CD14-positive monocyte (primary cell): Measurements from ENCODE around the gene GNAT1. TPM values are rescaled to one million over a fixed set of nuclear protein-coding genes. Genes with fewer than 3 reads are reported as not detected.

Source experiments
- DNase-seq, 3 donors: peaks; one replicate each; pipeline ENCODE4 v3.0.0-alpha.2; 2011 to 2022
- H2AFZ ChIP-seq: 2 replicates; pipeline ENCODE4 v1.6.0; 2012; ENCODE audit warnings: mild to moderate bottlenecking, low read depth, low read length, inconsistent platforms; ENCODE audit not compliant: insufficient read depth, poor library complexity, severe bottlenecking
- H3K27ac ChIP-seq, 2 donors: 1 replicate in 1 of 2; 2 replicates in 1 of 2; pipeline ENCODE4 v1.5.1; 2012 to 2013; ENCODE audit warnings: low read length in 2 of 2, control low read depth in 1 of 2, inconsistent platforms in 1 of 2, low read depth in 1 of 2, mild to moderate bottlenecking in 1 of 2
- H3K27me3 ChIP-seq, 2 donors: one replicate each; pipeline versions ENCODE4 v1.6.0 to v1.6.1; 2011 to 2013; ENCODE audit warnings: low read length in 2 of 2; ENCODE audit not compliant: control insufficient read depth in 2 of 2, insufficient read depth in 2 of 2
- H3K36me3 ChIP-seq, 2 donors: replicated peaks in 1 of 2; 1 replicate in 1 of 2; 2 replicates in 1 of 2; pipeline versions ENCODE4 v1.5.1 to v1.6.1; 2012 to 2013; ENCODE audit warnings: low read length in 2 of 2, control low read depth in 1 of 2, inconsistent platforms in 1 of 2, mild to moderate bottlenecking in 1 of 2; ENCODE audit not compliant: insufficient read depth in 2 of 2, control insufficient read depth in 1 of 2
- H3K4me1 ChIP-seq, 2 donors: 1 replicate in 1 of 2; 2 replicates in 1 of 2; pipeline versions ENCODE4 v1.5.1 to v1.6.1; 2012 to 2013; ENCODE audit warnings: low read length in 2 of 2, control low read depth in 1 of 2, inconsistent platforms in 1 of 2, mild to moderate bottlenecking in 1 of 2, moderate library complexity in 1 of 2; ENCODE audit not compliant: insufficient read depth in 2 of 2, control insufficient read depth in 1 of 2
- H3K4me2 ChIP-seq: replicated peaks from 2 replicates; pipeline ENCODE3; 2012; ENCODE audit warnings: low read length, moderate library complexity, mild to moderate bottlenecking; ENCODE audit not compliant: poor library complexity, severe bottlenecking; ENCODE audit errors: extremely low read depth
- H3K4me3 ChIP-seq, 3 experiments: fragments of 200-600 bp in 1 of 3; sonication (generic) in 1 of 3; replicated peaks in 1 of 3; 1 replicate in 2 of 3; 2 replicates in 1 of 3; pipeline ENCODE4 v1.5.1; 2011 to 2013; ENCODE audit warnings: low read length in 3 of 3, mild to moderate bottlenecking in 3 of 3, control low read depth in 2 of 3, low read depth in 2 of 3, inconsistent platforms in 1 of 3, moderate library complexity in 1 of 3
- H3K79me2 ChIP-seq: 2 replicates; pipeline ENCODE4 v1.6.0; 2012; ENCODE audit warnings: mild to moderate bottlenecking, control low read depth, inconsistent platforms, low read length, moderate library complexity; ENCODE audit not compliant: insufficient read depth
- H3K9ac ChIP-seq: 2 replicates; pipeline ENCODE4 v1.6.0; 2017; ENCODE audit warnings: low read length, mild to moderate bottlenecking; ENCODE audit not compliant: insufficient read depth, poor library complexity, severe bottlenecking
- H3K9me3 ChIP-seq, 2 donors: replicated peaks in 1 of 2; 1 replicate in 1 of 2; 2 replicates in 1 of 2; pipeline versions ENCODE4 v1.5.1 to v1.6.1; 2012 to 2013; ENCODE audit warnings: low read length in 2 of 2, control low read depth in 1 of 2; ENCODE audit not compliant: control insufficient read depth in 1 of 2, insufficient read depth in 1 of 2
- H4K20me1 ChIP-seq: 2 replicates; pipeline ENCODE4 v1.6.0; 2012; ENCODE audit warnings: mild to moderate bottlenecking, low read length, control low read depth, moderate library complexity; ENCODE audit not compliant: insufficient read depth
- H3K27ac Mint-ChIP-seq, 7 donors: one replicate each; pipeline ENCODE4 v1.8.0; 2020; ENCODE audit warnings: mild to moderate bottlenecking in 7 of 7, mixed read lengths in 7 of 7, moderate library complexity in 6 of 7, inconsistent platforms in 2 of 7
- H3K27me3 Mint-ChIP-seq, 3 donors: one replicate each; pipeline ENCODE4 v1.8.0; 2021 to 2022; ENCODE audit warnings: low read depth in 3 of 3, mild to moderate bottlenecking in 3 of 3, mixed read lengths in 3 of 3, moderate library complexity in 3 of 3, inconsistent platforms in 1 of 3
- H3K36me3 Mint-ChIP-seq, 2 donors: one replicate each; pipeline ENCODE4 v1.8.0; 2020; ENCODE audit warnings: mixed read lengths in 2 of 2, inconsistent platforms in 1 of 2, mild to moderate bottlenecking in 1 of 2
- H3K4me1 Mint-ChIP-seq: one replicate; pipeline ENCODE4 v1.8.0; 2020; ENCODE audit warnings: mild to moderate bottlenecking, mixed read lengths
- H3K4me3 Mint-ChIP-seq, 2 donors: one replicate each; pipeline ENCODE4 v1.8.0; 2020; ENCODE audit warnings: mild to moderate bottlenecking in 2 of 2, mixed read lengths in 2 of 2, moderate library complexity in 1 of 2
- H3K9me3 Mint-ChIP-seq, 7 donors: one replicate each; pipeline ENCODE4 v1.8.0; 2020 to 2022; ENCODE audit warnings: mixed read lengths in 7 of 7, mild to moderate bottlenecking in 6 of 7, moderate library complexity in 6 of 7, inconsistent platforms in 2 of 7
- WGBS: methylation state at CpG from one replicate; pipeline ENCODE4 v1.1.5; 2013; ENCODE audit warnings: missing lambda C conversion rate; ENCODE audit not compliant: insufficient coverage; 5-methylcytosine and 5-hydroxymethylcytosine counted together
- intact Hi-C, 2 donors: fragments of 100-400 bp; cut with micrococcal nuclease; formaldehyde crosslinking; loops; one replicate each; pipeline versions ENCODE4 v1.15.0 to v1.15.1; 2023
- polyA plus RNA-seq, 3 donors: library from polyadenylated mRNA; depleted of rRNA in 1 of 3; unstranded in 2 of 3; stranded (reverse) in 1 of 3; fragments of 300-500 nt in 2 of 3; fragments of >200 nt in 1 of 3; fragmentation: Illumina TruSeq in 2 of 3; gene quantifications; 1 replicate in 2 of 3; 2 replicates in 1 of 3; pipeline ENCODE4 v1.2.3, GENCODE V29; 2012 to 2021
- TF ChIP-seq, protein P1 (sequence below): fragments of 200-600 bp; IDR thresholded peaks from one replicate; pipeline ENCODE4 v1.8.0; 2022; ENCODE audit warnings: antibody characterized with exemption, mild to moderate bottlenecking

GNAT1 gene
- polyA plus RNA-seq, 3 donors: not detected

DNA sequence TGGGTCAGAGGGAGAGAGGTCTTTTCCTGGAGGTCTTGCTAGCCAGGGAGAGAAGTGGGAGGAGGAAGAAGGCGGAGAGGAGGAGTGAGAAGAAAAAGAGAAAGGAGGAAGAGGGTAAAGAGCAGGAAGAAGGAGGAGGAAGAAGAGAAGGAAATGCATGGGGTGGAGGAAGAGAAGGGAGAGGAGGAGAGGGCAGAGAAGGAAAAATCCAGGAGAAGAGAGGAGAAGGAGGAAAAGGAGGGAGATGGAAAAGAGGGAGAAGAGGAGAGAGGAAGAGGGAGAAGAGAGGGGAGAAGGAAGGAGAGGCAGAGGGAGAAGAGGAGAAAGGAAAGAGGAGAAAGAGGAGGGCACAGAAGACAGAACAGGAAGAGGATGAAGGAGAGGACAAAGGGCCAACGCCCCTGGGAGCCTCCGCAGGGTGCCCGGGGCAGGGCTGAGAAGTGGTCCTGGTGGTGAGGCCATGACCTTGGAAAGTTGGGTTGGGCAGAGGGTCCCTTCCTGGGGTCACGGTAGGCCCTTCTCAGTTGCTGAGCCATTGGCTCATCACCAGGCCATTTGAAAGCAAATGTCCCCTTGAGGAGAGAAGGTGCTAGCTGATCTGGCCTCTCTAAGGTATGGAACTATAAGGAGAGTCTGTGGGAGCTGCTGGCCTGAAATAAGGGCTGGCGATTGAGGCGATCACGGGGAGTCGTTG lies 37.5 kb upstream of the GNAT1 start:
- Mint-ChIP-seq H3K36me3 (peaks cover 4 to 10% of the 10 kb centered on the region in 2 donors), H3K27me3 (peaks cover 44 to 56% (median 53%) of the 10 kb centered on the region in 3 donors), H3K9me3 (peaks cover 0 to 15% (median 6%) of the 10 kb centered on the region in 7 donors), H3K4me3 (peak overlapping the region; percentile 75 to 88), H3K27ac (peak overlapping the region in 3 of 7 donors; percentile 31 to 38 (median 35)), H3K4me1 (peaks cover 25% of the 10 kb centered on the region)
- Histone ChIP-seq H3K4me2 (peak overlapping the region; percentile 81), H3K36me3 (no peaks in the 10 kb centered on the region), H2AFZ (peak overlapping the region; percentile 68), H3K9me3 (peaks cover 0 to 16% of the 10 kb centered on the region in 2 donors), H3K4me1 (peaks cover 10 to 19% of the 10 kb centered on the region in 2 donors), H3K9ac (no peak overlapping the region), H3K4me3 (peak overlapping the region in 1 of 3 experiments; percentile 71), H4K20me1 (peaks cover 8% of the 10 kb centered on the region), H3K27me3 (peaks cover 19 to 47% of the 10 kb centered on the region in 2 donors), H3K27ac (no peak overlapping the region), H3K79me2 (no peaks in the 10 kb centered on the region)
- intact Hi-C loops: no loop called here
- 52% methylated on average over 9 of the region's 9 CpGs for WGBS
- no peak for DNase-seq
- TF ChIP-seq, protein P1, sequence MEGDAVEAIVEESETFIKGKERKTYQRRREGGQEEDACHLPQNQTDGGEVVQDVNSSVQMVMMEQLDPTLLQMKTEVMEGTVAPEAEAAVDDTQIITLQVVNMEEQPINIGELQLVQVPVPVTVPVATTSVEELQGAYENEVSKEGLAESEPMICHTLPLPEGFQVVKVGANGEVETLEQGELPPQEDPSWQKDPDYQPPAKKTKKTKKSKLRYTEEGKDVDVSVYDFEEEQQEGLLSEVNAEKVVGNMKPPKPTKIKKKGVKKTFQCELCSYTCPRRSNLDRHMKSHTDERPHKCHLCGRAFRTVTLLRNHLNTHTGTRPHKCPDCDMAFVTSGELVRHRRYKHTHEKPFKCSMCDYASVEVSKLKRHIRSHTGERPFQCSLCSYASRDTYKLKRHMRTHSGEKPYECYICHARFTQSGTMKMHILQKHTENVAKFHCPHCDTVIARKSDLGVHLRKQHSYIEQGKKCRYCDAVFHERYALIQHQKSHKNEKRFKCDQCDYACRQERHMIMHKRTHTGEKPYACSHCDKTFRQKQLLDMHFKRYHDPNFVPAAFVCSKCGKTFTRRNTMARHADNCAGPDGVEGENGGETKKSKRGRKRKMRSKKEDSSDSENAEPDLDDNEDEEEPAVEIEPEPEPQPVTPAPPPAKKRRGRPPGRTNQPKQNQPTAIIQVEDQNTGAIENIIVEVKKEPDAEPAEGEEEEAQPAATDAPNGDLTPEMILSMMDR: no peak

DNA sequence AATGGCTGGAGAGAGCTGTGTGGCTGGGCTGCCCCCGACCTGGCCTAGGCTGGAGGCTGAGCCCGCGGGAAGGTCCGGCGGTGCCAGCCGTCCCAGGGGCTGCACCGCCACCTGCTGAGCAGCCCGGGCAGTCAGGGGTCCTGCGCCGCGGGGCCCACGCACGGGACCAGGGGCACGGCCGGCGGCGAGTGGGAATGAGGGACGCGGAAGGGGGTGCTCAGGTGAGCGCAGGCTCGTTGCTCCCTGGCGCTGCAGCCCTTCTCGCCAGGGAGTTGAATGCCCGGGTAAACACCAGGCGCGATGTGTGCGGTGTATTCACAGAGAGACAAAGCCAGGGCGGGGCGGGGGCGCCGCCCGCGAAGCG lies 37.0 kb upstream of the GNAT1 start:
- H3K27me3 Mint-ChIP-seq: peaks cover 44 to 56% (median 53%) of the 10 kb centered on the region in 3 donors
- no peaks in the 10 kb centered on the region for H3K36me3 ChIP-seq
- intact Hi-C loops: no loop called here
- DNase-seq: no peak
- H3K27ac ChIP-seq: no peak overlapping the region
- H3K4me1 Mint-ChIP-seq: peaks cover 25% of the 10 kb centered on the region
- H3K4me3 ChIP-seq: peak overlapping the region; percentile 5 to 71 (median 9)
- H3K79me2 ChIP-seq: no peaks in the 10 kb centered on the region
- peak overlapping the region; percentile 75 to 88 for H3K4me3 Mint-ChIP-seq
- peak overlapping the region; percentile 81 for H3K4me2 ChIP-seq
- TF ChIP-seq, protein P1: peak; percentile 11
- H3K9me3 ChIP-seq: peaks cover 0 to 16% of the 10 kb centered on the region in 2 donors
- peak overlapping the region in 2 of 7 donors; percentile 31 to 35 for H3K27ac Mint-ChIP-seq
- no peak overlapping the region for H3K9ac ChIP-seq
- H3K27me3 ChIP-seq: peaks cover 19 to 49% of the 10 kb centered on the region in 2 donors
- peaks cover 10 to 19% of the 10 kb centered on the region in 2 donors for H3K4me1 ChIP-seq
- H2AFZ ChIP-seq: peak overlapping the region; percentile 68
- peaks cover 8% of the 10 kb centered on the region for H4K20me1 ChIP-seq
- under 1% methylated on average over 26 of the region's 34 CpGs for WGBS
- peaks cover 4 to 10% of the 10 kb centered on the region in 2 donors for H3K36me3 Mint-ChIP-seq
- peaks cover 0 to 16% (median 6%) of the 10 kb centered on the region in 7 donors for H3K9me3 Mint-ChIP-seq
